GM18858 (cell line): Measurements from ENCODE around the gene MAPRE3.

ENCODE experiments used
- ATAC-seq: cut with Tn5 transposase; IDR thresholded peaks from one replicate; pipeline ENCODE4 v1.9.1; 2021; ENCODE audit not compliant: unreplicated experiment

MAPRE3 gene

DNA sequence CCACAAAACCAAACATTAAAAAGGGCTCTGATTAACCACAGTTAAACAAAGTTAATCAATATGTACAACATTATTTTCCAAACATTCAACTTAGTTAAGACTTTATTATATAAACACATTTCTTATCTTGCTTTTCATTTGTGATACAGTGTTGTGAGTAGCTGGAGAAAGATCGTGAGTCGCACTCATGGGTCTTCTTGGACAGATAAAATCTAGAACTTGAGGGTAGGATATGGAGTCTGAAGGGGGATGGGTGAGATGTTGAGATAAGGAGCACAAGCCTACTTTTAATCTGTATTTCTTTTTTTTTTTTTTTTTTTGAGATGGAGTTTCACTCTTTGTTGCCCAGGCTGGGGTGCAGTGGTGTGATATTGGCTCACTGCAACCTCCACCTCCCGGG is 39.7 kb downstream of the MAPRE3 start:
- ATAC-seq: no peak

DNA sequence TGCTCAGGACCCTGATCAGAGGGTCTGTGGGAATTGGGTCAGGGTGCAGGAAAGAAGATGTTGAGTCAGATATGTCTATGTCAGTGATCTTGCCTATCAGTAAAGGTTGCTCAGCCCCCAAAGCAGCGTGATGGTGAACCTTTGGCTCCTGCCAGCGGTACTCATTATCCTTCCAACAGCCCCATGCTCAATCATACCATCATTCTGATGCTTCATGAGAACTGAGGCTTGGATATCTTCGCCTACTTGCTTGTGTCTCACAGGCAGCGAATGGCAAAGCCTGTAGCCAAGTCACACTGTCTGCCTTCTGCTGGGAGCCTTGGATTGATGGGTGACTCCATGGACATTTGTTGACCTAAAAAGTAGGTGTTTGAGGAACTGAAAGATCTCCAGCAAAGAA is 43.3 kb downstream of the MAPRE3 start:
- no peak for ATAC-seq

DNA sequence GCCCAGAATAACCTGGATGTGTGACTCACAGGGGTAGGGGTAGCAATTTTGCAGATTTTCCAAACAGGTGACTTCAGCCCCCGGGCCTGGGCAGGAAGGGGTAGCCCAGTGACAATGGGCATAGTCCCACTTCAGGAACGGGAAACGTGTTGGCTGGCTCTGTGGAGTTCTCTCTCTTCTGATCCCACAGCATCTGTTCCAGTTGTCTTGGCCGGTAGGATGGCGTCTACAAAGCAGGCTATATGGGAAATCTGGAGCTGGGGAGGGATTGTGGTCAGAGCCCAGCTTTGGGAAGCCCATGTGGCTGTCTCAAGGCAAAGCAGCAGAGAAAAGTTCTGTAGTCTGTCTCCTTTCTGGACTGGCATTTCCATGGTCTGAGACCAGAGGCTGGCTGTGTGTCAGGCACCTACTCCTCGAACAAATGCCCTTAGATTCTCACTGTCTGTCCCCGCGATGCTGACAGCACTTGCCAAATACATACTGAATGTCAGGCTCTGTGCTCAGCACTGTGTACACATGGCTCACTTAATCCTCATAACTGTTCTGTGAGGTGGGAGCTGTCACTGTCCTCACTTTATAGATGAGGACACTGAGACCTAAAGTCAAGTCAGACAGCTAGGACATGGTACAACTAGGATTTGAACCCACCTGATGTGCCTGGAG is 44.5 kb downstream of the MAPRE3 start:
- ATAC-seq: no peak

DNA sequence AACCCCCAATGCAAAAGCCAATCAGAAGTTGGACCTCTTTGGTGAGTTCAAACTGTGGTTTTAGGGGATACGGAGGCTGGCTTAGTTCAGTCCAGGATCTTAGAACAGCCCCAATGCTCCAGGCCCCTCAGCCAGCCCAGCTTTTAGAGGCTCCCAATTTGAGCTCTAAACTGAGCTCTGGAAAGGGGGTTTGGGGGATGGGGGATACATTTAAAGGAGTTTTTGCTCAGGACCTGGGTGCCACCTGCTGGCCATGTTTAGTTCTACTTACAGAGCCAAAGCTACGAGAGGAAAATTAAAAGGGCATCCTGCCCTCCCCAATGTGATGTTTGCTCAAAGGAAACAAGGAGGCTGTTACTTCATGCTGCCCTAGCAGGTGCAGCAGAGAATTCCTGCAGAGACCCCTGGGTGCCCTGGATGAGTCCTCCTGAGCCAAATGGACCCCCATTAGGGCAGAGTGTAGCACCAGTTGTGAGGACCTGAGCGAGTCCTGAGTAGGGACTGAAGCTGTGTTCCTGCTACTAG is 46.4 kb downstream of the MAPRE3 start:
- ATAC-seq: no peak

DNA sequence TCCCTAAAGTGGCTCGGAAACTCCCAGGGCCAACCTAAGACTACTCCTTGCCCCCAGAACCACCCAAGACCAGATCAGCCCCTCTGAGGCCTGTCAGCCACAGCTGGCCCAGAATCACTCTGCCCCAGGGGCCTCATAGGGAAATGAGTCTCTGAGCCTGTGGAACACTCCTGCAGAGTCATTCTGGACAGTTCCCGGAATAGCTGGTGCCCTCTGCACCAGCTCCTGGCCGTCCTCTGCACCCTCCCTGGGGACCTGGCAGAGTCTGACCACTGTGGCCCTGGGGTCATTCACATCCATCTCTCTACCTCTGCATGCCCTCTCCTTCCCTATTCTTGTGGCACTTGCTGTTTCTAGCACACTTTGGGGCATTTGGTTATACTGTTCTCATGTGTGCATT is 47.7 kb downstream of the MAPRE3 start:
- no peak for ATAC-seq

DNA sequence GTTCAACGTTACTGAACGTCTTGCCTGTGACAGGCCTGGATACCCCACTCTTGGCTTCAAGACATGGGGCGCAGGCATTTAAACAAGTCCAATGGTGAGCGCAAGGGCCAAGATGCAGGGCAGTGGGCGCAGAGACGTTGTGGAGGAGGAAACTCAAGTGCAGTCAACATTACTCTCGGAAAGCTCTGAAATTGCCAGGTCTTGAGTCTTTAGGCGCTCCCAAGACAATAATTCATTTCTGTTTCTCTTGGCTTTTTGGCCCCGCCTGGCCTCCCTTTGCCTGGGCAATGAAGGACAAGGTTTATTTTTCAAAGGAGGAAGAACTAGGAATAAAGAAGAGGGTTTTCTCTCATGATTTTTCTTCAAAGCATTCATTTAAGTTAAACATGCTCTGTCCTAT is 49.0 kb downstream of the MAPRE3 start:
- no peak for ATAC-seq

DNA sequence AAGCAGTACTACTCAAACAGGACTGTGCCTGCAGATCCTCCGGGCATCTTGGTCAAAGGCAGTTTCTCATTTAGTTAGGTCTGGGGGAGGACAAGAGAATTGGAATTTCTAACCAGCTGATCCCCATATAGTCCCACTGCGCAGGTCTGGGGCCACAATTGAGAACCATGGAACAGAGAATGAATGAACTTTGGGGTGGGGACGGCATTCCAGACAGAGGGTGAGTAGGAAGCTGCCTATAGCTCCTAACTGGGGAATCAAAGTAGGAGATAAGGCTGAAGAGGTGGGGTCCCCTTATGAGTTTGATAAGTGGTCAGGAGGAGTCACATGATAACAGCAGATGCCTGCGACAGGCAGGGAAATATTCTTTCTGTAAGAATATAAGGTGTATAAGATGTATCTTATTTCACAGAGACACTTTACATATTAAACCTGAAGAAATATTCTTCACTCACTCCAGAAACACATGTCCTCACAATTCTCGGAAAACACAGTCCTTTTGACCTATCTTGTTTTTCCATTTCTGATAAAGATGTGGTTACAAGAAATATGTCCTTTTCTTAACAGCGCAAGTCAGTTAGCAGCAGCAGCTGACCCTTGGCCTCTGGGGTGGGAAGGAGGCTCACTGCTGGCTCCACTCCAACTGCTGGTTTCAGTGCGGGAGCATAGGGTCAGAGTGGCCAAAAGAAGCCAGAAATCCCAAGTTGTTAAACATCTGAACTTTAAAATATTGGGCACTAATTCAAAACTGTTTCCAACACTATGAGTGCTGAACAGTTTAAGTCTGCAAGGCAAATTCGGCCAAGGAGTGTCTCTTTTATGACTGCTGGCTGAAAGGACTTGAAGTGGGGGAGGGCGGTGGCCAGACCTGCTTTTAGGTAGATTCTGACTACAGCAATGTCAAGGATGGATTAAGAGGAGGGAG is 49.8 kb downstream of the MAPRE3 start:
- no peak for ATAC-seq

DNA sequence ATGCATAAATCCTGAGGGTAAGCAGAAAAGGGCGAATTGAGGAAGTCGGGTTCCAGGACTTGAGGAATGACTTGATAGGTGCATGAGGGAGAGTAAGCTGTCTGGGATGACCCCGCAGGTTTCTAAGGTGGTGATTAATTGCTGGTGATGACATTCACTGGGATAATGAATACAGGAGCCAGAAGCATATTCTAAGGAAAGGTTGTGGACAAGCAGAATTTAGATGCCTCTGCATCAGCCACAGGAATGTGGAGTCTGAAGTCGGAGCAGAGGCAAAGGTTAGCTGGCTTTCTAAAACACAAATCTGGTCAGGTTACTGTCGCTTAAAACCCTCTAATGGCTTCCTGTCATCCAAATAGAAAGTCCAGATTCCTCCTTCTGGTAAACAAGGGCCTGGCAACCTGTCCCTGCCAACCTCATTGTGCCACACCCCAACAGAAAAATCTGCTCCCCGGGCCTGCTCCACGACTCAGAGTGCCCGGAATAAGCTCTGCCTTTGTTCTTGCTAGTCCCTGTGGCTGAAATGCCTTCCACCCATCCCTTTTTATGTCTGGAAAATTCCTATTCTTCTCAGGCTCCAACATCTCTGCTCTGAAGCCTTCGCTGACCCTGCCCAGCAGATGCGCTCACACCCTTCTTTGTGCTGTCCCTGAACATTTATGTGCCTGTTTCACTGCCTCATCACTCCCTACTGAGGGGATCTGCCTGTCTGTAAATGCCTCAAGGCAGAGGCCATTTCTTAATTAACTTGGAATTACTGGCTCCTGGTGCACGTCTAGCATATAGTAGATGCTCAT is 51.0 kb downstream of the MAPRE3 start:
- ATAC-seq: no peak

DNA sequence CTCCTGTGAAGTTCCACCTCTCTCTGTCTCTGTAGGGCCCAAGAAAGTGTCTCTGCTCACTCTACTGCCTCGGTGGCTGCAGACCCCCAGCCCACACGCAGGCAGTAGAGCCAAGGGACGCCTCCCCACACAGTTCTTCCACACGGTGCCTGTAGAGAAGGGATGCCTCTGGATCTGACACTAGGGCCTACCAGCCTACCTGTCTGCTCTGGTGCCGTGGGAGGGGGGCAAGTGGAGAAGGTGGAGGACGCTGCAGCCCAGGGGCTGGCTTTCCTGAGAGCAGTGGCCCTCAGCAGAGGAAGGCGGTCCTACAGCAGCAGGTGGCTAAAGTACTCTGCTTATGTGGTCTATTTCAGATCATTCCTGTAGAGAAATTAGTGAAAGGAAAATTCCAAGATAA is 53.3 kb downstream of the MAPRE3 start:
- no peak for ATAC-seq

DNA sequence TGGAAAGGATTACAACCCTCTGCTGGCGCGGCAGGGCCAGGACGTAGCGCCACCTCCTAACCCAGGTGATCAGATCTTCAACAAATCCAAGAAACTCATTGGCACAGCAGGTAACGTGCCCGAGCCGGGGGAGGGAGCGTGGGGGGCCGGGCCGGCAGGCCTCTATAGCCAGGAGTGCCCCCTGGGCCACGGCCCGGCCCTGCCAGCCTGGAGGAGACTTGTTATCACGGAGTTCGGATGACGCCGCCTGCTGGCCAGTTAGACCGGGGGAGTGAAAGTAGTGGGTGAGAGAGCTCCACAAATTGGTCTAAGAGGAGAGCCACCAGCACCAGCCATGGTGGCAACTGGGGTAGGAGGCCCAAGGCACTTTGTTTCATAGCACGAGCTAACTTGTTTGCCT is 53.8 kb downstream of the MAPRE3 start:
- no peak for ATAC-seq

DNA sequence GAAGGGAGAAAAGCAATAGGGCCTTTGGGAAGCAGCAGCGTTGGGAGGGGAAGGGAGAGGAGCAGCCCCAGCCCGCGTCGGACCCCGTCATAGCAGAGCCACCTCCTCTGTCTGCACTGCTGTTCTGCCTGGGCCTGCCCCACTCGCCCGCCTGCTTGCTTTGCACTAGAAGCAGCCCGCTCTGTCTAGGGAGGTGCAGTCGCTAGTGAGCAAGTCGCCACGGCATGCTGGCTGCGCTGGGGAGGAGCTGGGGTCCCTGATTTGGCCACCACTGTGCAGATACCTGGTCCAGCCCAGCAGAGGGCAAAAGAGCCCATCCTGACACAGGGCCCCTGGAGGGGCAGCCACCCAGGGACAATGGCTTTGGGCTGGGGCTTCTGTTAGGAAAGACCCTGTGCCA is 54.4 kb downstream of the MAPRE3 start:
- no peak for ATAC-seq

DNA sequence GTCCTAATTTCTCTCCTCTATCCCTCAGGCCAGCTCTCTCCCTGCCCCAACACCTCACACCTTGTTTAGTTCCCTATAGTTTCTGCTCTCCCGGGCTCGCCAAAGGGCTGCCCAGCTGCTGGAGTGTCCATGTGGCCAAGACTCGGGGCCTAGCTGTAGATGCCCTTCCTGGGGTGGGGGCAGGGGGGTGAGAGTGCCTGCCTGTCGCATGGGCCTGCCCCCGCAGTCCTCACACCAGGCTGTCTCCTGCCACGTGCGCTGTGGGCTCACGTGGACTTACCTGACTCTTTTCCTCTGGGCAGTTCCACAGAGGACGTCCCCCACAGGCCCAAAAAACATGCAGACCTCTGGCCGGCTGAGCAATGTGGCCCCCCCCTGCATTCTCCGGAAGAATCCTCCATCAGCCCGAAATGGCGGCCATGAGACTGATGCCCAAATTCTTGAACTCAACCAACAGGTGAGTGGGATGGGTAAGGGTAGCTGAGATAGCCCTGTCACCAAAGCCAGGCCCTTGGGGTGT is 54.9 kb downstream of the MAPRE3 start:
- ATAC-seq: no peak

DNA sequence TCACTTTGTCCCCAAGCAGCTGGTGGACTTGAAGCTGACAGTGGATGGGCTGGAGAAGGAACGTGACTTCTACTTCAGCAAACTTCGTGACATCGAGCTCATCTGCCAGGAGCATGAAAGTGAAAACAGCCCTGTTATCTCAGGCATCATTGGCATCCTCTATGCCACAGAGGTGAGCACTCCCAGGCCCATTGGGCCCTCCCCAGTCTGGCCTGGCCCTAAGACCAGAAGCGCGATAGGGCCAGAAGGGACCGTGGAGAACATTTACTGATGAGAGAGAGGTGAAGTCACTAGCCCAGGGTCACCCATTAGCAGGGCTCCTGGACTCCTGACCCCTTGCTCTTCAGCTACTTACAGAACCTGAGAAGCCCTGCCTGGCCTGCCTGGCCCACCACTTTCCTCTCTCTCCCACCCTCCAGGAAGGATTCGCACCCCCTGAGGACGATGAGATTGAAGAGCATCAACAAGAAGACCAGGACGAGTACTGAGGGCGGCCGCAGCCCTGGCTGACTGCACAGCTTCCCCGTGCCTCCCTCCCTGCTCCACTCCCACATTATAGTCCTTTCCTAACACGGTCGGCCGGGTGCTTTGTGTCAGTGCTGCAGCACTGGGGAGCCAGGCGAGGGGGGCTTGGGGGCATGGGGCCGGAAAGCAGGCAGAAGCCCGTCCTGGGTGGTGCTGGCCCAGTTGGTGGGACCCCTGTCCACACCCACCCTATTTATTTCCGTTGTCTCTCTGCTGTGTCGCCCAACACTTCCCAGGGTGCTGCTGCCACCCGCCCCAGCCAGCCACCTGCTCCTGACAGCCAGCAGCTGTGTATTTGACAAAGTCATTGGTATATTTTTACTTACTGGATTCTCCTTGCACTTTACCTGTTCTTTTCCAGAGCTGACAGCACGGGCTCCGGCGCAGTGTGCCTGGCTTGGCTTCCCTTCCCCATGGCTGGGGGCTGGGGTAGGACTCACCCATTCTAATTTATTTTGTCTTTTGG is 55.7 kb downstream of the MAPRE3 start:
- no peak for ATAC-seq

DNA sequence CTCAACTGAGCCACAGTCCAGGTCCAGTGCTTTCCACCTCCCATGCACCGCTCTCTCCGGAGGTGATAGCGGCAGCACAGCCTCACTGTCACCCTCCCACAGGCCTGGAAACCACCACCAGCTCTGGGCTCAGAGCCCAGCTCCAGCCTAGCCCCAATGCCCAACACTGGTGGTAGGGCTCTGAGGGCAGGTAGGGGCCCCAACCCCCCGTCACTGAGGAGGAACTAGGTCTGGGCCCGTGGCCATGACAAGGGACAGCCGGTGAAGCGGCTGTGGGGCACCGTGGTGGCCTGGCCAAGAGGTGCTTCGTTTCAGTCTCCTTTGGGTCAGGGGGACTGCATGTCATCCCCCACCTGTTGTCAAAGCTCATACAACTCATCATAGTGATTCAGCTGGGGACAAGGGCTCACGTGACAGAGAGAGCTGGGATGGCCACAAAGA is 56.8 kb downstream of the MAPRE3 start:
- no peak for ATAC-seq

DNA sequence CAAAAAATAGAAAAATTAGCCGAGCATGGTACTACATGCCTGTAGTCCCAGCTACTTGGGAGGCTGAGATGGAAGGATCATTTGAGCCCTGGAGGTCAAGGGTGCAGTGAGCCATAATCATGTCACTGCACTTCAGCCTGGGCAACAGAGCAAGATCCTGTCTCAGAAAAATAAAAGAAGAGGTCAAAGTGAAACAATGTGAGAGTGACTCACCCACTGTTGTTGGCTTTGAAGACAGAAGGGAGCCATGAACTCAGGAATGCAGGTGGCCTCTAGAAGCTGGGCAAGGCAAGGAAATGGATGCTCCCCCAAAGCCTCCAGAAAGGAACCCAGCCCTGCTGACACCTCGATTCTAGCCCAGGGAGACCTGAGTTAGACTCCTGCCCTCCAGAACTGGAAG is 58.6 kb downstream of the MAPRE3 start:
- ATAC-seq: no peak

DNA sequence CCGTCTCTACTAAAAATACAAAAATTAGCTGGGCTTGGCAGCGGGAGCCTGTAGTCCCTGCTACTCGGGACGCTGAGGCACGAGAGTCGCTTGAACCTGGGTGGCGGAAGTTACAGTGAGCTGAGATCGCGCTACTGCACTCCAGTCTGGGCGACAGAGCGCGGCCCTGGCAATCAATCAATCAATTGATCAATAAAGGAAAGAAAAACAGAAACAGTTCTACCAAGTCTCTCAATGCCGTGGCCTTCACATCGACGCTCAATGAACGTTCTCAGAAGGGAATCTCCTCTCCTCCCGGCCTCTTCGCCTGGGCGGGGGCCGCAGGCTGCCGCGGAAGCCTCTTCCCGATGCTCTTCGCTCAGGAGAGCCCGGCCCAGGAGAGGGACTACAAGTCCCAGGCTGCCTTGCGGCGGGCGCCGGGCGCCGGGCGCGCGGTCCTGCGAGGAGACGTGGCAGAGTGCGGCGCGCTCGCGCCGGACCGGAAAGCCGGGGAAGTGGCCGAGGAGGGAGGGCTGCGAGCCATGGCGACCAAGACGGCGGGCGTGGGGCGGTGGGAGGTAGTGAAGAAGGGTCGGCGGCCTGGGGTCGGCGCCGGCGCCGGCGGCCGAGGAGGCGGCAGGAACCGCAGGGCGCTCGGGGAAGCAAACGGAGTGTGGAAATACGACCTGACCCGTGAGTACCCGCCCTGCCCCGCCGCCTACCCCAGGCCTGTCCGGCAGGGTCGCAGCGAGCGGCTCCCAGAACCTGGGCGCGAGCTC is 62.2 kb downstream of the MAPRE3 start, which contains the start of gene TMEM214:
TMEM214 (plus strand) TSS at position 471 of the 758 bp plus-strand sequence; CDS start at position 522, 51 bp downstream.
- peak; percentile 81 for ATAC-seq

DNA sequence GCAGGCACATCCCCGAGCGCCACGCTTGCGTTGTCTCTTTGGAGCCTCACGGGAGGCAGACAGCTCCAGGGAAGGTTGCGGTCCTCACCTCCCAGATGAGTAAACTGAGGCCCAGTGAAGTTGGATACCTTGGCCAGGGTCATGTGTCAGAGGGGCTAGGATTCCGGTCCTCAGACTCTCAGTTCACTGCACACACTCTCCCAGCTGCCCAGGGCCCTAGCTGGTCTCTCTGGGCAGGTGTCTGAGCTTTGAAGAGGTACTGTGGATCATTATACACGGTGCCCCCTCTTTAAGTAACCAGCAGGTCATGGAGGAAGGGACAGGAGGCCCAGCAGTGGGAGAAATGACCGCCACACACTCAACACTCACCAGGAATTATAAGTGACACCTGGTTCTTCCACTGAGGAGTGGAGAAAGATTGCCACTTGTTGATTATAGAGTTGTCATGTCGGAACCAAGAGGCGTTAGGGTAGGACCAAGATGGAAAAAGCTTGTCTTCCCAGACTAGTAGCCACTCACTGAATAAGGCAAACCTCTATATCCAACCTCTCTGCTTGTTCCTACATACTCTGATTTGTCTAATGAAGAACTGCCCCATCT is 62.9 kb downstream of the MAPRE3 start:
- ATAC-seq: no peak

DNA sequence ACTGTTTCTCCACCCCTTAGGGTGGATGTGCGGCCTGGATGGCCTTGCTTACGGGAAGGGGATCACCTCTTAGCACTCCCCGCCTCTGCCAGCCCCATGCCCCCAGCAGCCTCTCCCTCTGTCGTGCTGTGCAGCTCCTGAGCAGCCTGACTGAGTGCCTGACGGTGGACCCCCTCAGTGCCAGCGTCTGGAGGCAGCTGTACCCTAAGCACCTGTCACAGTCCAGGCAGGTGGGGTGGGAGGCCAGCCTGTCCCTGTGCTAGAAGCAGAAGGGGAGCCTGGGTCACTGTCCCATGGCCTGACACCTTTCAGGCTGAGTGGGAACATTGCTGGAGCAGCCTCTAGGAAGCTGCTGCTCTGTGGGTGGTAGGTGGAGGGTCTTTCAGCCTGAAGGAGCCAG is 67.6 kb downstream of the MAPRE3 start:
- ATAC-seq: no peak
